ENCODE results near the gene FOXN4. TPM values are rescaled to one million over a fixed set of nuclear protein-coding genes. Genes with fewer than 3 reads are reported as not detected.

The FOXN4 gene
- total and polyA plus RNA-seq, 9 of the 15 experiments (the other 6 are each of a cell fraction or from before 2014, with no cell fraction given) = not detected

DNA sequence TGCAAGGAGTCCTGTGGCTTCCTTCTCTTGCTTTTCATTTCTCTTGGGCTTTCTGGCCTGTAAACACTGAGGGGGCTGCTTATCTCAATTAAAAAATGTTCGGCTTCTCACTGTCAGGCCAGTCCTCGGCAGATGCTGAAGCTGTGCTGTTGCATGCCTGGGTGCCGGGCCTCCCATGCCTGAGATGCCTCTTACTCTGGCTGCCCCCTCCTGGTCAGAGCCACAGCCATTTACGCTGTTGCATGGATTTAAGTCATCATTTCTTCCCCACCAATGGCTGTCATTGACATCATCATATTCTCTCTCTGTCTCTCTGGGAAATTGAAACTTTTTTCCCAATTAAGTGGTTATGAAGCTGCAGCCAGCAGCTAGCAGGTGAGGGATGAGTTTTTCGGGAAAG, 53.7 kb downstream of the FOXN4 start:
- Histone ChIP-seq H3K4me2 (ENCODE audit: insufficient read depth, low read length) (no peak overlapping the region), H3K27ac (ENCODE audit: extremely low read depth, low read depth, low read length) (no peak overlapping the region), H3K4me3 (no peak overlapping the region), H3K27me3 (ENCODE audit: control insufficient read depth in 2 of 2, insufficient read depth in 2 of 2, low read length in 2 of 2) (peaks cover 4 to 19% of the 10 kb centered on the region in 2 experiments; a peak in 3 of 5 replicates), H3K9me1 (ENCODE audit: control insufficient read depth, insufficient read depth, low read length) (peaks cover 3% of the 10 kb centered on the region), H3K79me2 (ENCODE audit: control insufficient read depth, insufficient read depth, low read length) (no peaks in the 10 kb centered on the region), H3K4me1 (replicated peaks in 1 of 2; ENCODE audit: control insufficient read depth in 2 of 2, insufficient read depth in 2 of 2, low read length in 2 of 2) (no peaks in the 10 kb centered on the region), H3K9me3 (replicated peaks; ENCODE audit: control insufficient read depth, insufficient read depth, low read depth, low read length) (no peaks in the 10 kb centered on the region), H3K36me3 (ENCODE audit: control insufficient read depth, insufficient read depth, low read length) (no peaks in the 10 kb centered on the region), H4K20me1 (replicated peaks; ENCODE audit: control insufficient read depth, insufficient read depth, low read length) (peaks cover 9% of the 10 kb centered on the region; the same call in 1 of the 2 replicates), H2AFZ (ENCODE audit: low read depth, low read length) (no peak overlapping the region), H3K9ac (ENCODE audit: insufficient read depth in 1 of 2, low read depth in 2 of 2, low read length in 2 of 2) (no peak overlapping the region)
- CTCF ChIA-PET (ENCODE audit: low intra/inter-chr PET ratio) = interaction anchor here (0.8 to 0.9 kb wide), 2 partner anchors 121 to 144 kb away, joined by 3 to 5 read pairs; no protein-coding TSS in a partner anchor
- POLR2A ChIA-PET = interaction anchor here (1.2 kb wide), 1 partner anchor 144 kb away, joined by 3 read pairs; no protein-coding TSS in a partner anchor
- no peak for FAIRE-seq
- peak; percentile 88 for ATAC-seq
- in situ Hi-C loops (cut with MboI) (no loop called here), intact Hi-C loops (cut with micrococcal nuclease) (loop anchor here (5.0 kb wide), 1 partner anchor 123 kb away; no protein-coding TSS in a partner anchor)
- 2% methylated on average over 5 of the region's 5 CpGs for WGBS (ENCODE audit: insufficient coverage, low coverage, missing lambda C conversion rate)
- BruUV-seq (replicated peaks) = no TSS peak
- peak in 3 of 4 experiments; percentile 21 to 37 (median 27) for DNase-seq (ENCODE audit: extremely low read depth in 1 of 4, low spot score in 3 of 4)
- TF ChIP-seq, protein P1, sequence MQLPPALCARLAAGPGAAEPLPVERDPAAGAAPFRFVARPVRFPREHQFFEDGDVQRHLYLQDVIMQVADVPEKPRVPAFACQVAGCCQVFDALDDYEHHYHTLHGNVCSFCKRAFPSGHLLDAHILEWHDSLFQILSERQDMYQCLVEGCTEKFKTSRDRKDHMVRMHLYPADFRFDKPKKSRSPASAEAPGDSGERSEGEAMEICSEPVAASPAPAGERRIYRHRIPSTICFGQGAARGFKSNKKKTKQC (CRISPR knock-in tag; IDR thresholded peaks at IDR 0.05) = no peak
- 0 out of 4 replicates have a peak, but pooled peaks of 1 of the 2 experiments have one; percentile 20 for TF ChIP-seq RCOR1 (IDR thresholded peaks at IDR 0.05; ENCODE audit: borderline replicate concordance in 1 of 2, low read depth in 2 of 2, low read length in 2 of 2)
- TF ChIP-seq CHD2 (IDR thresholded peaks at IDR 0.05; ENCODE audit: low read depth, low read length) = no peak
- TF ChIP-seq LARP7 (IDR thresholded peaks at IDR 0.05) = no peak
- TF ChIP-seq ZNF263 (CRISPR knock-in tag; IDR thresholded peaks at IDR 0.05; ENCODE audit: borderline replicate concordance) = no peak
- TF ChIP-seq, protein P2, sequence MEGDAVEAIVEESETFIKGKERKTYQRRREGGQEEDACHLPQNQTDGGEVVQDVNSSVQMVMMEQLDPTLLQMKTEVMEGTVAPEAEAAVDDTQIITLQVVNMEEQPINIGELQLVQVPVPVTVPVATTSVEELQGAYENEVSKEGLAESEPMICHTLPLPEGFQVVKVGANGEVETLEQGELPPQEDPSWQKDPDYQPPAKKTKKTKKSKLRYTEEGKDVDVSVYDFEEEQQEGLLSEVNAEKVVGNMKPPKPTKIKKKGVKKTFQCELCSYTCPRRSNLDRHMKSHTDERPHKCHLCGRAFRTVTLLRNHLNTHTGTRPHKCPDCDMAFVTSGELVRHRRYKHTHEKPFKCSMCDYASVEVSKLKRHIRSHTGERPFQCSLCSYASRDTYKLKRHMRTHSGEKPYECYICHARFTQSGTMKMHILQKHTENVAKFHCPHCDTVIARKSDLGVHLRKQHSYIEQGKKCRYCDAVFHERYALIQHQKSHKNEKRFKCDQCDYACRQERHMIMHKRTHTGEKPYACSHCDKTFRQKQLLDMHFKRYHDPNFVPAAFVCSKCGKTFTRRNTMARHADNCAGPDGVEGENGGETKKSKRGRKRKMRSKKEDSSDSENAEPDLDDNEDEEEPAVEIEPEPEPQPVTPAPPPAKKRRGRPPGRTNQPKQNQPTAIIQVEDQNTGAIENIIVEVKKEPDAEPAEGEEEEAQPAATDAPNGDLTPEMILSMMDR (IDR thresholded peaks at IDR 0.05 in 2 of 3, conservative IDR thresholded peaks at IDR 0.05 in 1 of 3; ENCODE audit: insufficient read depth in 2 of 3, low read depth in 1 of 3, low read length in 3 of 3) = peak; percentile 51 to 63 (median 56)
- TF ChIP-seq BCL6 (CRISPR knock-in tag; IDR thresholded peaks at IDR 0.05) = no peak
- TF ChIP-seq SMC3 (conservative IDR thresholded peaks at IDR 0.05; ENCODE audit: insufficient read depth, low read depth, low read length) = 0 out of 2 replicates have a peak, but pooled peaks have one; percentile 14
- TF ChIP-seq NFE2L1 (tag; IDR thresholded peaks at IDR 0.05; ENCODE audit: borderline replicate concordance, low read depth) = no peak
- TF ChIP-seq HNRNPL (IDR thresholded peaks at IDR 0.05; ENCODE audit: low read depth, low read length) = no peak
- TF ChIP-seq ZNF24 (IDR thresholded peaks at IDR 0.05) = 0 out of 2 replicates have a peak, but pooled peaks have one; percentile 52
- 0 out of 2 replicates have a peak, but pooled peaks have one; percentile 30 for TF ChIP-seq CREM (IDR thresholded peaks at IDR 0.05; ENCODE audit: low read depth)
